ENCODE data around the gene SERPINA1. TPM values are rescaled to one million over a fixed set of nuclear protein-coding genes. Genes with fewer than 3 reads are reported as not detected.

SERPINA1 gene
- total and polyA plus RNA-seq, 2 of the 13 experiments (the other 11 are each of a cell fraction or from before 2014, with no cell fraction given) = 3,266 to 11,015 TPM

GRCh38 chr14:94364037-94364436 is 24.4 kb downstream of the SERPINA1 start (continued):
- peak; percentile 99 for TF ChIP-seq ZMYM3 (CRISPR knock-in tag; IDR thresholded peaks at IDR 0.05)
- no peak for TF ChIP-seq ATF3 (CRISPR knock-in tag; IDR thresholded peaks at IDR 0.05)
- no peak for TF ChIP-seq ZNF33B (CRISPR knock-in tag; IDR thresholded peaks at IDR 0.05)
- TF ChIP-seq TFAP4 (IDR thresholded peaks at IDR 0.05; ENCODE audit: borderline replicate concordance, low read depth) = no peak

- FAIRE-seq = no peak
- Histone ChIP-seq H4K20me1 (ENCODE audit: insufficient read depth, low read length) (no peaks in the 10 kb centered on the region), H3K4me1 (ENCODE audit: insufficient read depth, low read length) (peaks cover 90% of the 10 kb centered on the region), H3K79me2 (ENCODE audit: insufficient read depth, low read length) (no peaks in the 10 kb centered on the region), H2AFZ (ENCODE audit: low read length) (no peak overlapping the region), H3K27ac (ENCODE audit: extremely low read length, insufficient read depth, low read length) (peak overlapping the region; percentile 24), H3K9me3 (ENCODE audit: low read length) (no peaks in the 10 kb centered on the region), H3K36me3 (replicated peaks in 1 of 2; ENCODE audit: control insufficient read depth in 1 of 2, insufficient read depth in 2 of 2, low read length in 2 of 2) (no peaks in the 10 kb centered on the region), H3K4me2 (ENCODE audit: low read depth, low read length) (no peak overlapping the region), H3K27me3 (ENCODE audit: control insufficient read depth in 1 of 2, insufficient read depth in 2 of 2, low read length in 2 of 2) (no peaks in the 10 kb centered on the region), H3K4me3 (replicated peaks in 1 of 3; ENCODE audit: insufficient read depth in 1 of 3, low read depth in 2 of 3, low read length in 3 of 3) (no peak overlapping the region), H3K9ac (ENCODE audit: insufficient read depth, low read depth, low read length) (no peak overlapping the region)
- peak; percentile 21 for ATAC-seq
- no peak for DNase-seq (ENCODE audit: low spot score)
- ChIA-PET POLR2A (no interaction called here), CTCF (ENCODE audit: low intra/inter-chr PET ratio, low total read pairs) (no interaction called here)
- 71% methylated on average over 7 of the region's 12 CpGs for WGBS (ENCODE audit: low lambda C conversion rate)
- BruUV-seq (replicated peaks) = no TSS peak
- in situ Hi-C loops (cut with HindIII; ENCODE audit: extremely low pct_ligation_motif_present, low pct_unique_long_range_greater_than_20kb) = no loop called here
- intact Hi-C loops (cut with micrococcal nuclease; ENCODE audit: unreplicated experiment) = no loop called here
- TF ChIP-seq PLSCR1 (CRISPR knock-in tag; IDR thresholded peaks at IDR 0.05; ENCODE audit: borderline replicate concordance) = no peak
- peak; percentile 20 for TF ChIP-seq ZNF768 (CRISPR knock-in tag; IDR thresholded peaks at IDR 0.05)
- peak; percentile 74 for TF ChIP-seq ZNF687 (CRISPR knock-in tag; IDR thresholded peaks at IDR 0.05)
- no peak for TF ChIP-seq CSRNP1 (CRISPR knock-in tag; IDR thresholded peaks at IDR 0.05)
- TF ChIP-seq NFKB2 (CRISPR knock-in tag; IDR thresholded peaks at IDR 0.05; ENCODE audit: borderline replicate concordance) = no peak
- TF ChIP-seq AGO1 (IDR thresholded peaks at IDR 0.05; ENCODE audit: low read depth, low read length, poor library complexity, severe bottlenecking) = no peak
- TF ChIP-seq ZNF709 (CRISPR knock-in tag; IDR thresholded peaks at IDR 0.05) = peak; percentile 33; the same call in 1 of the 2 replicates
- no peak for TF ChIP-seq FOXJ3 (CRISPR knock-in tag; IDR thresholded peaks at IDR 0.05; ENCODE audit: borderline replicate concordance)
- peak; percentile 39; the same call in 1 of the 2 replicates for TF ChIP-seq ZBTB38 (CRISPR knock-in tag; IDR thresholded peaks at IDR 0.05)
These were observed 25.2 kb downstream of the SERPINA1 start for GRCh38 chr14:94363151-94363624.
